A673 (cell line): ENCODE results near the gene KLHL30.

Experiments
- CTCF ChIP-seq: fragments of 300-800, 200-600 bp; sonication (generic); conservative IDR thresholded peaks from 2 replicates; pipeline ENCODE4 v1.5.1; 2017; ENCODE audit warnings: low read depth, mild to moderate bottlenecking, antibody characterized with exemption, low read length, moderate library complexity, mixed read lengths
- EZH2 ChIP-seq: fragments of 200-600 bp; sonication (generic); IDR thresholded peaks from 2 replicates; pipeline ENCODE4 v1.6.1; 2017; ENCODE audit warnings: borderline replicate concordance, low read depth, mild to moderate bottlenecking, mixed read lengths, antibody characterized with exemption, low read length; ENCODE audit not compliant: poor library complexity, severe bottlenecking

GRCh38 chr2:238103465-238104225 is 34.8 kb upstream of the KLHL30 start:
- no peak for TF ChIP-seq CTCF
- no peak for TF ChIP-seq EZH2
